ENCODE results near the gene GAGE13.
"Not testable (repeated sequence)": the region's sequence is repeated elsewhere in the genome, so short reads cannot be mapped to it uniquely, and the experiment has no call there.

The GAGE13 gene

GRCh38 chrX:49323735-49324134, 7.6 kb upstream of the GAGE13 start:
- no CpG with 5 or more reads among the region's 7 CpGs for WGBS (ENCODE audit: insufficient coverage)
- H3K9me3 ChIP-seq (ENCODE audit: control extremely low read depth in 1 of 5, control insufficient read depth in 4 of 5, insufficient read depth in 2 of 5, low read depth in 1 of 5, low read length in 4 of 5); DNase-seq; H3K27ac ChIP-seq (ENCODE audit: insufficient read depth in 1 of 2, low read depth in 1 of 2, low read length in 2 of 2, poor library complexity in 1 of 2, severe bottlenecking in 2 of 2); H3K27me3 ChIP-seq (replicated peaks in 2 of 5; ENCODE audit: control insufficient read depth in 4 of 5, insufficient read depth in 5 of 5, low read length in 4 of 5); CTCF ChIA-PET; POLR2A ChIA-PET; H3K4me1 ChIP-seq (ENCODE audit: control extremely low read depth in 1 of 4, control insufficient read depth in 4 of 4, insufficient read depth in 4 of 4, low read length in 3 of 4); H3K36me3 ChIP-seq (ENCODE audit: control insufficient read depth in 4 of 4, insufficient read depth in 4 of 4, low read length in 3 of 4); H3K4me3 ChIP-seq (ENCODE audit: control insufficient read depth in 1 of 7, extremely low read depth in 1 of 7, insufficient read depth in 4 of 7, low read depth in 2 of 7, low read length in 6 of 7): not testable (repeated sequence)

- H3K4me3 ChIP-seq (ENCODE audit: control insufficient read depth in 1 of 7, extremely low read depth in 1 of 7, insufficient read depth in 4 of 7, low read depth in 2 of 7, low read length in 6 of 7); H3K9me3 ChIP-seq (ENCODE audit: control extremely low read depth in 1 of 5, control insufficient read depth in 4 of 5, insufficient read depth in 2 of 5, low read depth in 1 of 5, low read length in 4 of 5); H3K36me3 ChIP-seq (ENCODE audit: control insufficient read depth in 4 of 4, insufficient read depth in 4 of 4, low read length in 3 of 4); H3K27ac ChIP-seq (ENCODE audit: insufficient read depth in 1 of 2, low read depth in 1 of 2, low read length in 2 of 2, poor library complexity in 1 of 2, severe bottlenecking in 2 of 2); H3K27me3 ChIP-seq (replicated peaks in 2 of 5; ENCODE audit: control insufficient read depth in 4 of 5, insufficient read depth in 5 of 5, low read length in 4 of 5); POLR2A ChIA-PET; H3K4me1 ChIP-seq (ENCODE audit: control extremely low read depth in 1 of 4, control insufficient read depth in 4 of 4, insufficient read depth in 4 of 4, low read length in 3 of 4); CTCF ChIA-PET; DNase-seq: not testable (repeated sequence)
- WGBS (ENCODE audit: insufficient coverage) = no CpG with 5 or more reads among the region's 11 CpGs
Observed at GRCh38 chrX:49330421-49330820, 961 bp upstream of the GAGE13 start.

- DNase-seq; H3K9me3 ChIP-seq (ENCODE audit: control extremely low read depth in 1 of 5, control insufficient read depth in 4 of 5, insufficient read depth in 2 of 5, low read depth in 1 of 5, low read length in 4 of 5); H3K27me3 ChIP-seq (replicated peaks in 2 of 5; ENCODE audit: control insufficient read depth in 4 of 5, insufficient read depth in 5 of 5, low read length in 4 of 5); H3K27ac ChIP-seq (ENCODE audit: insufficient read depth in 1 of 2, low read depth in 1 of 2, low read length in 2 of 2, poor library complexity in 1 of 2, severe bottlenecking in 2 of 2); H3K4me3 ChIP-seq (ENCODE audit: control insufficient read depth in 1 of 7, extremely low read depth in 1 of 7, insufficient read depth in 4 of 7, low read depth in 2 of 7, low read length in 6 of 7); H3K4me1 ChIP-seq (ENCODE audit: control extremely low read depth in 1 of 4, control insufficient read depth in 4 of 4, insufficient read depth in 4 of 4, low read length in 3 of 4); H3K36me3 ChIP-seq (ENCODE audit: control insufficient read depth in 4 of 4, insufficient read depth in 4 of 4, low read length in 3 of 4); CTCF ChIA-PET; POLR2A ChIA-PET: not testable (repeated sequence)
- WGBS (ENCODE audit: insufficient coverage) = 98% methylated on average over 8 of the region's 26 CpGs
Observed at GRCh38 chrX:49331841-49332240, 459 bp downstream of the GAGE13 start.

GRCh38 chrX:49341449-49341848, 10.1 kb downstream of the GAGE13 start:
- DNase-seq; POLR2A ChIA-PET; CTCF ChIA-PET; H3K27me3 ChIP-seq (replicated peaks in 2 of 5; ENCODE audit: control insufficient read depth in 4 of 5, insufficient read depth in 5 of 5, low read length in 4 of 5); H3K4me3 ChIP-seq (ENCODE audit: control insufficient read depth in 1 of 7, extremely low read depth in 1 of 7, insufficient read depth in 4 of 7, low read depth in 2 of 7, low read length in 6 of 7); H3K27ac ChIP-seq (ENCODE audit: insufficient read depth in 1 of 2, low read depth in 1 of 2, low read length in 2 of 2, poor library complexity in 1 of 2, severe bottlenecking in 2 of 2); H3K36me3 ChIP-seq (ENCODE audit: control insufficient read depth in 4 of 4, insufficient read depth in 4 of 4, low read length in 3 of 4); H3K4me1 ChIP-seq (ENCODE audit: control extremely low read depth in 1 of 4, control insufficient read depth in 4 of 4, insufficient read depth in 4 of 4, low read length in 3 of 4); H3K9me3 ChIP-seq (ENCODE audit: control extremely low read depth in 1 of 5, control insufficient read depth in 4 of 5, insufficient read depth in 2 of 5, low read depth in 1 of 5, low read length in 4 of 5): not testable (repeated sequence)
- WGBS (ENCODE audit: insufficient coverage) = no CpG with 5 or more reads among the region's 24 CpGs

- H3K4me1 ChIP-seq (ENCODE audit: control extremely low read depth in 1 of 4, control insufficient read depth in 4 of 4, insufficient read depth in 4 of 4, low read length in 3 of 4); H3K4me3 ChIP-seq (ENCODE audit: control insufficient read depth in 1 of 7, extremely low read depth in 1 of 7, insufficient read depth in 4 of 7, low read depth in 2 of 7, low read length in 6 of 7); POLR2A ChIA-PET; H3K9me3 ChIP-seq (ENCODE audit: control extremely low read depth in 1 of 5, control insufficient read depth in 4 of 5, insufficient read depth in 2 of 5, low read depth in 1 of 5, low read length in 4 of 5); DNase-seq; H3K27ac ChIP-seq (ENCODE audit: insufficient read depth in 1 of 2, low read depth in 1 of 2, low read length in 2 of 2, poor library complexity in 1 of 2, severe bottlenecking in 2 of 2); H3K36me3 ChIP-seq (ENCODE audit: control insufficient read depth in 4 of 4, insufficient read depth in 4 of 4, low read length in 3 of 4); CTCF ChIA-PET; H3K27me3 ChIP-seq (replicated peaks in 2 of 5; ENCODE audit: control insufficient read depth in 4 of 5, insufficient read depth in 5 of 5, low read length in 4 of 5): not testable (repeated sequence)
- 75% methylated on average over 5 of the region's 15 CpGs for WGBS (ENCODE audit: insufficient coverage)
Observed at GRCh38 chrX:49344496-49345175, 13.3 kb downstream of the GAGE13 start.

GRCh38 chrX:49345402-49345801, 14.0 kb downstream of the GAGE13 start:
- H3K27me3 ChIP-seq (replicated peaks in 2 of 5; ENCODE audit: control insufficient read depth in 4 of 5, insufficient read depth in 5 of 5, low read length in 4 of 5); H3K36me3 ChIP-seq (ENCODE audit: control insufficient read depth in 4 of 4, insufficient read depth in 4 of 4, low read length in 3 of 4); H3K4me3 ChIP-seq (ENCODE audit: control insufficient read depth in 1 of 7, extremely low read depth in 1 of 7, insufficient read depth in 4 of 7, low read depth in 2 of 7, low read length in 6 of 7); DNase-seq; CTCF ChIA-PET; H3K4me1 ChIP-seq (ENCODE audit: control extremely low read depth in 1 of 4, control insufficient read depth in 4 of 4, insufficient read depth in 4 of 4, low read length in 3 of 4); POLR2A ChIA-PET; H3K9me3 ChIP-seq (ENCODE audit: control extremely low read depth in 1 of 5, control insufficient read depth in 4 of 5, insufficient read depth in 2 of 5, low read depth in 1 of 5, low read length in 4 of 5); H3K27ac ChIP-seq (ENCODE audit: insufficient read depth in 1 of 2, low read depth in 1 of 2, low read length in 2 of 2, poor library complexity in 1 of 2, severe bottlenecking in 2 of 2): not testable (repeated sequence)
- 100% methylated on average over 1 of the region's 10 CpGs for WGBS (ENCODE audit: insufficient coverage)

- H3K9me3 ChIP-seq (ENCODE audit: control extremely low read depth in 1 of 5, control insufficient read depth in 4 of 5, insufficient read depth in 2 of 5, low read depth in 1 of 5, low read length in 4 of 5); H3K27me3 ChIP-seq (replicated peaks in 2 of 5; ENCODE audit: control insufficient read depth in 4 of 5, insufficient read depth in 5 of 5, low read length in 4 of 5); DNase-seq; H3K4me1 ChIP-seq (ENCODE audit: control extremely low read depth in 1 of 4, control insufficient read depth in 4 of 4, insufficient read depth in 4 of 4, low read length in 3 of 4); CTCF ChIA-PET; H3K4me3 ChIP-seq (ENCODE audit: control insufficient read depth in 1 of 7, extremely low read depth in 1 of 7, insufficient read depth in 4 of 7, low read depth in 2 of 7, low read length in 6 of 7); H3K36me3 ChIP-seq (ENCODE audit: control insufficient read depth in 4 of 4, insufficient read depth in 4 of 4, low read length in 3 of 4); POLR2A ChIA-PET; H3K27ac ChIP-seq (ENCODE audit: insufficient read depth in 1 of 2, low read depth in 1 of 2, low read length in 2 of 2, poor library complexity in 1 of 2, severe bottlenecking in 2 of 2): not testable (repeated sequence)
- WGBS (ENCODE audit: insufficient coverage) = 91% methylated on average over 6 of the region's 11 CpGs
Observed at GRCh38 chrX:49346150-49346549, 14.8 kb downstream of the GAGE13 start.

Measured in common myeloid progenitor, CD34-positive (primary cell).